Activated T-helper 1 cell treated with anti-CD3 and anti-CD28 coated beads, Interleukin-12 subunit alpha, Interleukin-12 subunit beta, Interleukin-2, Interleukin-4 antibody, amounts not matched to agents 30 ng/mL and 10 ng/mL and 1 ng/mL, durations not matched to agents 14 hours and 24 hours and 36 hours (primary cell): ENCODE data around the gene TIRAP. TPM values are rescaled to one million over a fixed set of nuclear protein-coding genes. Genes with fewer than 3 reads are reported as not detected.
A peak's percentile ranks its signal among the peaks of the same experiment; 100 is the strongest.

Experiments
- DNase-seq: peaks from one replicate; pipeline ENCODE4 v3.0.0; 2021; ENCODE audit warnings: low spot score
- H3K27ac Mint-ChIP-seq: one replicate; pipeline ENCODE4 v1.8.0; 2021; ENCODE audit warnings: mild to moderate bottlenecking, mixed read lengths
- H3K27me3 Mint-ChIP-seq: one replicate; pipeline ENCODE4 v1.8.0; 2022; ENCODE audit warnings: mild to moderate bottlenecking, moderate library complexity, mixed read lengths; ENCODE audit not compliant: insufficient read depth
- H3K36me3 Mint-ChIP-seq: one replicate; pipeline ENCODE4 v1.8.0; 2021; ENCODE audit warnings: low read depth, mixed read lengths
- H3K4me1 Mint-ChIP-seq: one replicate; pipeline ENCODE4 v1.8.0; 2021; ENCODE audit warnings: low read depth, mixed read lengths
- H3K4me3 Mint-ChIP-seq: one replicate; pipeline ENCODE4 v1.8.0; 2021; ENCODE audit warnings: mild to moderate bottlenecking, moderate library complexity, mixed read lengths
- H3K9me3 Mint-ChIP-seq: one replicate; pipeline ENCODE4 v1.8.0; 2021; ENCODE audit warnings: mixed read lengths
- intact Hi-C: fragments of 100-400 bp; cut with micrococcal nuclease; formaldehyde crosslinking; loops from one replicate; pipeline ENCODE4 v1.15.1; 2024
- total RNA-seq: library from RNA; stranded (reverse); gene quantifications from 2 replicates; pipeline ENCODE4 v1.2.3, GENCODE V29; 2022

TIRAP gene
- total RNA-seq, 1 donor from 2014 or later, result 13.0 TPM

DNA sequence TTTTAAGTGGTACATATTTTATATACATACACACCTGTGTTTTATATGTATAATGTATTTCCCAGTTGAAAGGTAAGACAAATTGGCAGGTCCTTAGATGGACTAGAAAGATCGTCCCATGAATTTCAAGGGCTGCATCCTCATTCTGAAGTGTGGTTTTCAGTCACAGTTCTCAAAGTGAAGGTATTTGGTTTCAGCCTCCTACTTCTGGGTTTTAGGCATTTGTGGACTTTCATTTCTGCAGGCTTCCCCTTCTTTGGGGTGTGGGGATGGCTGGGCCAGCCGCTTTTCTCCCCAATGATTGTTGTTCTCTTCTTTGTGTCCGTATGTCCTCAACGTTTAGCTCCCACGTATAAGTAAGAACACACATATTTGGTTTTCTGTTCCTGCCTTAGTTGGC, 30.9 kb downstream of the TIRAP start:
- DNase-seq, result no peak
- H3K4me1 Mint-ChIP-seq, result peaks cover 46% of the 10 kb centered on the region
- H3K27me3 Mint-ChIP-seq, result no peaks in the 10 kb centered on the region
- H3K27ac Mint-ChIP-seq, result no peak overlapping the region
- peaks cover 6% of the 10 kb centered on the region for H3K9me3 Mint-ChIP-seq
- H3K36me3 Mint-ChIP-seq, result peaks cover 38% of the 10 kb centered on the region
- H3K4me3 Mint-ChIP-seq, result no peak overlapping the region
- intact Hi-C loops, result no loop called here

DNA sequence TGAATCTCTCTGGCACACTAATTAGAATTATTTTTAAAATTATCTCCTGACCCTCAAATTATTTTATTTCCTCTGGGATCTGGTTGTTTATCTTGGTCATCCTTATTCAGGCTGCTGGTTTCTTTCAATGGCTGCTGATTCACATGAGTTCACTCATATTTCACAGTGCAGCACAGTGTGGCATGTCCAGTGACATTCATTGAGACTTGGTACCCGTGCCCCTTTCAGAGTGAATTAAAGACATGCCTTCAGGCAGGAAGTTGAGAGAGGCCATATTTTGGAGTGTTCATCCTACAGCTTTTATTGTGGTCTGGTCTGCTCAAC, 34.5 kb downstream of the TIRAP start:
- no peak for DNase-seq
- Mint-ChIP-seq H3K27me3 (no peaks in the 10 kb centered on the region), H3K36me3 (peaks cover 31% of the 10 kb centered on the region), H3K9me3 (peaks cover 6% of the 10 kb centered on the region), H3K27ac (peak overlapping the region; percentile 73), H3K4me1 (peaks cover 51% of the 10 kb centered on the region), H3K4me3 (peak overlapping the region; percentile 22)
- intact Hi-C loops, result loop anchor here (5.0 kb wide), 1 partner anchor 35 kb away; no protein-coding TSS in a partner anchor

DNA sequence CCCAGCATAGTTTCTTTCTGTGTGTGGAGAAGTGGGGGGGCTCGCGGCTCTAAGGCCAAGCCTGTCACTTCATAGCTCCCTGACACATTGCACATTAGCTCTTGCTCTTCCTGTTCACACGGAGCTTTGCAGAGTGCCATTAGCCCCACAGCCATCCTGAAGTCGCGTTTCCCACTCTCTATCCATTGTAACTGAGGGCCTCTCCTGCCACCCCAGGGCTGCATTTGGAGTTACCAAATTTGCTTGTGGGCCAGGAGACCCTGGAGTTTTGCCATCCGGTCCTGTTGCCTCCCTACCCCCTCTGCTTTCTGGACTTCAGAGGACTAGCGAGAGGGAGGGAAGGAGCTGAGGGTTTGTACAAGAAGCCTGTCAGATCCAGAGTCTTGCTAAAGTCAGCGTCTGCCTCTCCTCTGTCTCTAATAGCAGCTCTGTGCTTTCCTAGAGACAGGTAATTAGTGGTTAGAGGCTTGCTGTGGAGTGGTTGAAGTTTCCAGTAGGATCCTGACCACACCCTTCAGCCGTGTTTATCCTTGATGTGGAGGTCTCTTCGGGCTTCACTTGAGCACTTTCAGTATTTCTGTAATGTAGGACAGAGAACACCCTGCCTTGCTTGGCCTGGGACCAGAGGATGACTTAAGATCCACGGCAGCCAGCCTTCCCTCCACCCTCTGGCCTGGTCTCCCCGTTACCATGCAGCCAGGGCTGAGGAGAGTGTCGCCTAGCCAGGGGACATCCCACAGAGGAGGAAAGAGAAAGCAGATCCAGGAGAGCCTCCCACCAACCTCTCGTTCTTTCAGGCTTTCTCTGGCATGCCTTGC, 35.1 kb downstream of the TIRAP start:
- Mint-ChIP-seq H3K4me1 (peaks cover 51% of the 10 kb centered on the region), H3K27ac (peak overlapping the region; percentile 73), H3K9me3 (peaks cover 6% of the 10 kb centered on the region), H3K36me3 (peaks cover 31% of the 10 kb centered on the region), H3K4me3 (peak overlapping the region; percentile 22), H3K27me3 (no peaks in the 10 kb centered on the region)
- no peak for DNase-seq
- intact Hi-C loops, result loop anchor here (1.0 to 5.0 kb wide), 2 partner anchors 14 to 34 kb away; partner anchors contain the start of gene DCPS

- peaks cover 45% of the 10 kb centered on the region for H3K4me1 Mint-ChIP-seq
- no peaks in the 10 kb centered on the region for H3K27me3 Mint-ChIP-seq
- peak overlapping the region; percentile 73 for H3K27ac Mint-ChIP-seq
- peak; percentile 21 for DNase-seq
- intact Hi-C loops, result loop anchor here (1.0 to 5.0 kb wide), 2 partner anchors 14 to 34 kb away; partner anchors contain the start of gene DCPS
- H3K36me3 Mint-ChIP-seq, result peaks cover 31% of the 10 kb centered on the region
- H3K9me3 Mint-ChIP-seq, result peaks cover 6% of the 10 kb centered on the region
- peak overlapping the region; percentile 22 for H3K4me3 Mint-ChIP-seq
Measured at GRCh38 chr11:126318574-126319373, 35.9 kb downstream of the TIRAP start.

DNA sequence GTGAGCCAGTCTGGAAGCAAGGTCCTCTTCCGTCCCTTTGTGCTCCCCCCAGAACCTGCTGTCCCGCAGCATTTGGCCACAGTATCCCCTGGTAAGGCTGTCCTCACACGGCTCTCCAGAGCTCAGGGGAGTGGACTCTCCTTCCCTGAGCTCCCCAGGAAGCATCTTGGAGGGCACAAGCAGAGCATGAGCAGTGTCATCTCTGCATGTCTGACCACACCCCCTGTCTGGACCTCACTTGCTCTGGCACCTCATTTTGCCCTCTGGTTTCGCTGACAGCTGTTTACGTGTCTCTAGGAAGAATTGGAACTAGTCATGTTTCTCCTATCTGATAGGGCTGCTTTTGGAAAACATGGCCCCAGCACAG, 36.5 kb downstream of the TIRAP start:
- peaks cover 26% of the 10 kb centered on the region for H3K36me3 Mint-ChIP-seq
- DNase-seq, result no peak
- H3K4me3 Mint-ChIP-seq, result no peak overlapping the region
- no peaks in the 10 kb centered on the region for H3K27me3 Mint-ChIP-seq
- H3K9me3 Mint-ChIP-seq, result peaks cover 6% of the 10 kb centered on the region
- intact Hi-C loops, result loop anchor here (5.0 kb wide), 1 partner anchor 33 kb away; no protein-coding TSS in a partner anchor
- peaks cover 40% of the 10 kb centered on the region for H3K4me1 Mint-ChIP-seq
- H3K27ac Mint-ChIP-seq, result peak overlapping the region; percentile 29

GRCh38 chr11:126322996-126323395, 40.1 kb downstream of the TIRAP start:
- intact Hi-C loops, result no loop called here
- DNase-seq, result no peak
- H3K4me3 Mint-ChIP-seq, result no peak overlapping the region
- peaks cover 32% of the 10 kb centered on the region for H3K4me1 Mint-ChIP-seq
- H3K27ac Mint-ChIP-seq, result no peak overlapping the region
- peaks cover 12% of the 10 kb centered on the region for H3K36me3 Mint-ChIP-seq
- no peaks in the 10 kb centered on the region for H3K27me3 Mint-ChIP-seq
- H3K9me3 Mint-ChIP-seq, result no peaks in the 10 kb centered on the region

- intact Hi-C loops, result no loop called here
- Mint-ChIP-seq H3K27ac (no peak overlapping the region), H3K9me3 (no peaks in the 10 kb centered on the region), H3K4me1 (peaks cover 23% of the 10 kb centered on the region), H3K36me3 (peaks cover 15% of the 10 kb centered on the region), H3K27me3 (no peaks in the 10 kb centered on the region), H3K4me3 (no peak overlapping the region)
- DNase-seq, result no peak
Measured at GRCh38 chr11:126327281-126328000, 44.5 kb downstream of the TIRAP start.

DNA sequence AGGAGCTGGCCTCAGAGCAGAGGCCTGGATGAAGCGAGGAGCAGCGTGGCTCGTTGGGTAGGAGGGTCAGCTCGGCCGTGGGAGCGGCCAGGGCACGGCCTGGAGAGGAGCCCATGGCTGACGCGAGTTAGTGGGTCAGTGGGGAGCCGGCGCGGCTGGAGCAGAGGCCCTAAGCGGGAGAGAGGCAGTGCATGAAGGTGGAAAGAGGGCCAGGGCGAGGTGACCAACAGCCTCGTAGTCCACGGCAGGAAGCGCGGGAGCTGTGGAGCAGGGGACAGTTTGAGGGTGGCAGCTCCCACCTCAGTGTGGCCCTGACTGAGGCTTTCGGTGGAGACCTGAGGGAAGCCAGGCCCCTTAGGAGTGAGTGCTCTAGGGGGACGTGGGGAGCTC, 45.1 kb downstream of the TIRAP start:
- H3K9me3 Mint-ChIP-seq, result no peaks in the 10 kb centered on the region

GRCh38 chr11:126328444-126328843, 45.6 kb downstream of the TIRAP start:
- no peak overlapping the region for H3K4me3 Mint-ChIP-seq
- H3K9me3 Mint-ChIP-seq, result no peaks in the 10 kb centered on the region
- H3K4me1 Mint-ChIP-seq, result peaks cover 25% of the 10 kb centered on the region
- intact Hi-C loops, result no loop called here
- H3K27ac Mint-ChIP-seq, result no peak overlapping the region
- H3K36me3 Mint-ChIP-seq, result peaks cover 19% of the 10 kb centered on the region
- no peak for DNase-seq
- no peaks in the 10 kb centered on the region for H3K27me3 Mint-ChIP-seq

More for the DNA sequence above, 45.1 kb downstream of the TIRAP start:
- DNase-seq, result no peak
- intact Hi-C loops, result no loop called here
- H3K4me3 Mint-ChIP-seq, result no peak overlapping the region
- H3K4me1 Mint-ChIP-seq, result peaks cover 25% of the 10 kb centered on the region
- H3K36me3 Mint-ChIP-seq, result peaks cover 15% of the 10 kb centered on the region
- no peak overlapping the region for H3K27ac Mint-ChIP-seq
- no peaks in the 10 kb centered on the region for H3K27me3 Mint-ChIP-seq

GRCh38 chr11:126328938-126329643, 46.2 kb downstream of the TIRAP start:
- no peaks in the 10 kb centered on the region for H3K27me3 Mint-ChIP-seq
- no peaks in the 10 kb centered on the region for H3K9me3 Mint-ChIP-seq
- H3K27ac Mint-ChIP-seq, result no peak overlapping the region
- intact Hi-C loops, result no loop called here
- H3K4me3 Mint-ChIP-seq, result no peak overlapping the region
- peaks cover 25% of the 10 kb centered on the region for H3K4me1 Mint-ChIP-seq
- DNase-seq, result no peak
- peaks cover 23% of the 10 kb centered on the region for H3K36me3 Mint-ChIP-seq

GRCh38 chr11:126329644-126330211, 46.8 kb downstream of the TIRAP start:
- Mint-ChIP-seq H3K36me3 (peaks cover 22% of the 10 kb centered on the region), H3K4me1 (peaks cover 25% of the 10 kb centered on the region), H3K27ac (no peak overlapping the region), H3K9me3 (no peaks in the 10 kb centered on the region), H3K27me3 (no peaks in the 10 kb centered on the region), H3K4me3 (no peak overlapping the region)
- intact Hi-C loops, result no loop called here
- no peak for DNase-seq

- Mint-ChIP-seq H3K36me3 (peaks cover 27% of the 10 kb centered on the region), H3K27me3 (no peaks in the 10 kb centered on the region), H3K27ac (no peak overlapping the region), H3K4me1 (peaks cover 28% of the 10 kb centered on the region), H3K4me3 (no peak overlapping the region), H3K9me3 (no peaks in the 10 kb centered on the region)
- no peak for DNase-seq
- intact Hi-C loops, result no loop called here
Measured at GRCh38 chr11:126331286-126331685, 48.4 kb downstream of the TIRAP start.
